GM12878 (cell line): ENCODE data around the gene TMEM168. TPM values are rescaled to one million over a fixed set of nuclear protein-coding genes. Genes with fewer than 3 reads are reported as not detected.
A peak's percentile ranks its signal among the peaks of the same experiment; 100 is the strongest.

ENCODE experiments used
- ATAC-seq: fragments of 200-7000 bp; cut with Tn5 transposase; 3 replicates; pipeline ENCODE4 v1.9.1; 2020; ENCODE audit warnings: mild to moderate bottlenecking, moderate library complexity
- BruUV-seq: library from RNA; stranded (reverse); fragments of 400-500 nt; replicated peaks from 2 replicates; lab custom pipeline; 2021; lab: Mats Ljungman, UMichigan
- CTCF ChIA-PET: fragments of 300-600 bp; sonication (Branson Sonifier 250); formaldehyde crosslinking; extraction: SDS; loops from one replicate; lab custom pipeline; 2021; ENCODE audit warnings: inconsistent platforms; lab: Yijun Ruan, JAX
- POLR2A ChIA-PET: fragments of 350-600 bp; formaldehyde crosslinking; extraction: SDS; loops from one replicate; lab custom pipeline; 2021; ENCODE audit warnings: inconsistent platforms; lab: Charles Lee
- RAD21 ChIA-PET: fragments of 300-600 bp; sonication (Branson Sonifier 250); formaldehyde crosslinking; loops from one replicate; lab custom pipeline; 2023; ENCODE audit warnings: antibody characterized with exemption; ENCODE audit not compliant: unreplicated experiment; lab: Charles Lee
- SMC1A ChIA-PET: fragments of 300-600 bp; sonication (Branson Sonifier 250); formaldehyde crosslinking; loops from one replicate; lab custom pipeline; 2023; ENCODE audit not compliant: unreplicated experiment, uncharacterized antibody; lab: Charles Lee
- DNase-seq: peaks from one replicate; pipeline ENCODE4 v3.0.0-alpha.2; 2011; ENCODE audit warnings: low read depth, low spot score
- FAIRE-seq: peaks from 3 replicates; lab custom pipeline; 2011; peaks lifted over from hg19 to GRCh38; lab: Jason Lieb, UNC
- H2AFZ ChIP-seq: 2 replicates; pipeline ENCODE4 v1.6.0; 2011; ENCODE audit warnings: low read depth, low read length, control low read depth; ENCODE audit not compliant: control insufficient read depth
- H3K27ac ChIP-seq: 2 replicates; pipeline ENCODE4 v1.5.1; 2011; ENCODE audit warnings: control low read depth; ENCODE audit not compliant: control insufficient read depth, insufficient read depth
- H3K27me3 ChIP-seq, 2 experiments: replicated peaks in 1 of 2; 2 replicates each; pipeline versions ENCODE4 v1.6.0 to v1.6.1; 2011; ENCODE audit warnings: low read length in 1 of 2; ENCODE audit not compliant: control insufficient read depth in 2 of 2, insufficient read depth in 2 of 2
- H3K36me3 ChIP-seq, 2 experiments: 2 replicates each; pipeline ENCODE4 v1.5.1; 2011; ENCODE audit warnings: low read length in 1 of 2; ENCODE audit not compliant: control insufficient read depth in 2 of 2, insufficient read depth in 2 of 2
- H3K4me1 ChIP-seq: 2 replicates; pipeline ENCODE4 v1.6.1; 2011; ENCODE audit warnings: mild to moderate bottlenecking, low read length, moderate library complexity, mixed read lengths; ENCODE audit not compliant: control insufficient read depth, insufficient read depth
- H3K4me2 ChIP-seq: 2 replicates; pipeline ENCODE4 v1.6.0; 2011; ENCODE audit warnings: control low read depth; ENCODE audit not compliant: control insufficient read depth, insufficient read depth
- H3K4me3 ChIP-seq: fragments of 200-600 bp; sonication (generic); 2 replicates; pipeline ENCODE4 v1.5.1; 2016
- H3K79me2 ChIP-seq: 2 replicates; pipeline ENCODE4 v1.6.0; 2011; ENCODE audit warnings: low read length; ENCODE audit not compliant: control insufficient read depth, insufficient read depth
- H3K9ac ChIP-seq: 2 replicates; pipeline ENCODE4 v1.8.0; 2011; ENCODE audit warnings: low read length, control low read depth, mixed read lengths; ENCODE audit not compliant: control insufficient read depth, insufficient read depth
- H3K9me3 ChIP-seq: replicated peaks from 3 replicates; pipeline ENCODE4 v1.5.1; 2011; ENCODE audit warnings: mild to moderate bottlenecking, low read length; ENCODE audit not compliant: control insufficient read depth, insufficient read depth
- H4K20me1 ChIP-seq: 2 replicates; pipeline ENCODE4 v1.6.0; 2011; ENCODE audit not compliant: control insufficient read depth, insufficient read depth
- ATF7 ChIP-seq: fragments of 450-650 bp; IDR thresholded peaks from 2 replicates; pipeline ENCODE4 v1.6.1; 2016; ENCODE audit warnings: low read depth, mild to moderate bottlenecking
- BHLHE40 ChIP-seq, 2 experiments: fragments of 450-650 bp in 1 of 2; IDR thresholded peaks; 2 replicates each; pipeline ENCODE4 v1.6.1; 2011 to 2017; ENCODE audit warnings: low read depth in 2 of 2, borderline replicate concordance in 1 of 2, improper control_type of control experiment in 1 of 2, low read length in 1 of 2, mild to moderate bottlenecking in 1 of 2
- E2F8 ChIP-seq: fragments of 450-650 bp; IDR thresholded peaks from 2 replicates; pipeline ENCODE4 v1.6.1; 2018; ENCODE audit warnings: mild to moderate bottlenecking, low read depth, moderate library complexity; ENCODE audit not compliant: partially characterized antibody
- E4F1 ChIP-seq: fragments of 450-650 bp; IDR thresholded peaks from 2 replicates; pipeline ENCODE4 v1.6.1; 2018; ENCODE audit warnings: borderline replicate concordance, mild to moderate bottlenecking; ENCODE audit not compliant: partially characterized antibody
- EED ChIP-seq: sonication (generic); IDR thresholded peaks from 2 replicates; pipeline ENCODE4 v1.6.1; 2016; ENCODE audit warnings: antibody characterized with exemption, low read depth
- FOXK2 ChIP-seq: fragments of 450-650 bp; IDR thresholded peaks from 2 replicates; pipeline ENCODE4 v1.6.1; 2017; ENCODE audit warnings: mild to moderate bottlenecking, moderate library complexity
- JUND ChIP-seq: IDR thresholded peaks from 2 replicates; pipeline ENCODE4 v1.6.1; 2012; ENCODE audit warnings: low read depth, mild to moderate bottlenecking, low read length, improper control_type of control experiment, moderate library complexity
- MEF2B ChIP-seq: fragments of 450-650 bp; IDR thresholded peaks from 2 replicates; pipeline ENCODE4 v1.6.1; 2018; ENCODE audit warnings: mild to moderate bottlenecking, moderate library complexity; ENCODE audit not compliant: partially characterized antibody, poor library complexity, severe bottlenecking
- NR2C2 ChIP-seq: IDR thresholded peaks from 2 replicates; pipeline ENCODE4 v1.6.1; 2011; ENCODE audit warnings: borderline replicate concordance, low read depth; ENCODE audit not compliant: control insufficient read depth, insufficient read length
- PAX8 ChIP-seq: fragments of 450-650 bp; IDR thresholded peaks from 2 replicates; pipeline ENCODE4 v1.6.1; 2017; ENCODE audit warnings: mild to moderate bottlenecking, moderate library complexity
- SPI1 ChIP-seq: IDR thresholded peaks from 2 replicates; pipeline ENCODE4 v1.6.1; 2011; ENCODE audit warnings: low read depth, mild to moderate bottlenecking, low read length, moderate library complexity, borderline replicate concordance; ENCODE audit not compliant: insufficient read depth
- ZNF622 ChIP-seq: fragments of 450-650 bp; IDR thresholded peaks from 2 replicates; pipeline ENCODE4 v1.6.1; 2017; ENCODE audit warnings: mild to moderate bottlenecking, inconsistent platforms
- in situ Hi-C: fragments of 300-500 bp; cut with MboI; formaldehyde crosslinking; loops from 9 replicates; pipeline ENCODE4 v1.14.3; 2018; ENCODE audit warnings: mixed read lengths
- intact Hi-C: fragments of 100-400 bp; cut with micrococcal nuclease; formaldehyde crosslinking; loops from one replicate; pipeline ENCODE4 v1.14.2; 2022; ENCODE audit not compliant: unreplicated experiment
- polyA plus RNA-seq, 11 experiments: library from polyadenylated mRNA; depleted of rRNA in 4 of 11; unstranded in 6 of 11; stranded (reverse) in 5 of 11; fragments of >200 nt; fragmentation: Nextera tagmentation in 4 of 11; fragmentation: Illumina TruSeq in 1 of 11; extraction: Ambion mirVana in 4 of 11; extraction: Trizol in 1 of 11; gene quantifications; 1 replicate in 1 of 11; 2 replicates in 10 of 11; pipeline versions ENCODE4 v1.2.1 to v1.2.3, GENCODE V29; 2011 to 2016; ENCODE audit warnings: inconsistent platforms in 2 of 11, missing spikeins in 2 of 11, low read depth in 1 of 11
- total RNA-seq, 4 experiments: library from RNA; depleted of rRNA in 3 of 4; stranded (reverse); fragments of >200 nt in 3 of 4; fragmentation: Illumina TruSeq in 1 of 4; extraction: Trizol in 1 of 4; gene quantifications; 2 replicates each; pipeline versions ENCODE4 v1.2.1 to v1.2.3, GENCODE V29; 2013 to 2021
- TF ChIP-seq, protein P1 (sequence below): IDR thresholded peaks from 2 replicates; pipeline ENCODE4 v1.6.1; 2012; ENCODE audit warnings: improper control_type of control experiment, low read depth, low read length; ENCODE audit not compliant: insufficient replicate concordance

The TMEM168 gene
- total and polyA plus RNA-seq, 10 of the 15 experiments (the other 5 are each of a cell fraction or from before 2014, with no cell fraction given): 9.1 to 44.2 (median 19.8) TPM

DNA sequence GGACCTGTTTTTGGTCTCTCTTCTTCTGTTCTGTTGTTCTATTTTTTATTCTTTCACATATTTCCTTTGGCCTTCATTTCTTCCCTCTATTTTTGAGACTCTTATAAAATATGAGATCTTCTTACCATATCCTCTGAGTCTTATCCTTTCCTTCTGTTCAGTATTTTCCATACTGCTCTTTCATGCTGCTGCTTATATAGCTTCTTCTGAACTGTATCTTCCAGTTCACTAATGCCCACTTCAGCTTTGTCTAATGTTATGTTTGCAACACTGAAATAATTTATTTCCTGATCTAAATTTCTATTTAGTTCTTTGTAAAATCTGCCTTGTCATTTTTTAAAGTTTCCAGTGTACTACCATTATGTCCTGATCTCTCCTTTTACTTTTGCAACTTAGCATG lies 12.8 kb downstream of the TMEM168 start:
- no peaks in the 10 kb centered on the region for H3K27me3 ChIP-seq
- TF ChIP-seq E4F1 (no peak), ZNF622 (no peak), ATF7 (no peak), SPI1 (no peak), PAX8 (no peak), FOXK2 (no peak), NR2C2 (no peak), JUND (no peak), EED (no peak), BHLHE40 (IDR thresholded peaks at IDR 0.05; ENCODE audit: borderline replicate concordance in 1 of 2, low read depth in 2 of 2, low read length in 1 of 2) (no peak), E2F8 (no peak), MEF2B (no peak)
- TF ChIP-seq, protein P1, sequence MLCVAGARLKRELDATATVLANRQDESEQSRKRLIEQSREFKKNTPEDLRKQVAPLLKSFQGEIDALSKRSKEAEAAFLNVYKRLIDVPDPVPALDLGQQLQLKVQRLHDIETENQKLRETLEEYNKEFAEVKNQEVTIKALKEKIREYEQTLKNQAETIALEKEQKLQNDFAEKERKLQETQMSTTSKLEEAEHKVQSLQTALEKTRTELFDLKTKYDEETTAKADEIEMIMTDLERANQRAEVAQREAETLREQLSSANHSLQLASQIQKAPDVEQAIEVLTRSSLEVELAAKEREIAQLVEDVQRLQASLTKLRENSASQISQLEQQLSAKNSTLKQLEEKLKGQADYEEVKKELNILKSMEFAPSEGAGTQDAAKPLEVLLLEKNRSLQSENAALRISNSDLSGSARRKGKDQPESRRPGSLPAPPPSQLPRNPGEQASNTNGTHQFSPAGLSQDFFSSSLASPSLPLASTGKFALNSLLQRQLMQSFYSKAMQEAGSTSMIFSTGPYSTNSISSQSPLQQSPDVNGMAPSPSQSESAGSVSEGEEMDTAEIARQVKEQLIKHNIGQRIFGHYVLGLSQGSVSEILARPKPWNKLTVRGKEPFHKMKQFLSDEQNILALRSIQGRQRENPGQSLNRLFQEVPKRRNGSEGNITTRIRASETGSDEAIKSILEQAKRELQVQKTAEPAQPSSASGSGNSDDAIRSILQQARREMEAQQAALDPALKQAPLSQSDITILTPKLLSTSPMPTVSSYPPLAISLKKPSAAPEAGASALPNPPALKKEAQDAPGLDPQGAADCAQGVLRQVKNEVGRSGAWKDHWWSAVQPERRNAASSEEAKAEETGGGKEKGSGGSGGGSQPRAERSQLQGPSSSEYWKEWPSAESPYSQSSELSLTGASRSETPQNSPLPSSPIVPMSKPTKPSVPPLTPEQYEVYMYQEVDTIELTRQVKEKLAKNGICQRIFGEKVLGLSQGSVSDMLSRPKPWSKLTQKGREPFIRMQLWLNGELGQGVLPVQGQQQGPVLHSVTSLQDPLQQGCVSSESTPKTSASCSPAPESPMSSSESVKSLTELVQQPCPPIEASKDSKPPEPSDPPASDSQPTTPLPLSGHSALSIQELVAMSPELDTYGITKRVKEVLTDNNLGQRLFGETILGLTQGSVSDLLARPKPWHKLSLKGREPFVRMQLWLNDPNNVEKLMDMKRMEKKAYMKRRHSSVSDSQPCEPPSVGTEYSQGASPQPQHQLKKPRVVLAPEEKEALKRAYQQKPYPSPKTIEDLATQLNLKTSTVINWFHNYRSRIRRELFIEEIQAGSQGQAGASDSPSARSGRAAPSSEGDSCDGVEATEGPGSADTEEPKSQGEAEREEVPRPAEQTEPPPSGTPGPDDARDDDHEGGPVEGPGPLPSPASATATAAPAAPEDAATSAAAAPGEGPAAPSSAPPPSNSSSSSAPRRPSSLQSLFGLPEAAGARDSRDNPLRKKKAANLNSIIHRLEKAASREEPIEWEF: no peak

More for the DNA sequence above, 12.8 kb downstream of the TMEM168 start:
- Histone ChIP-seq H3K9me3 (no peaks in the 10 kb centered on the region; the same call in 1 of the 3 replicates), H3K36me3 (peaks cover 0 to 9% of the 10 kb centered on the region in 2 experiments; a peak in 3 of 4 replicates), H3K79me2 (peaks cover 7% of the 10 kb centered on the region), H3K4me2 (no peak overlapping the region), H3K4me3 (no peak overlapping the region), H4K20me1 (no peaks in the 10 kb centered on the region), H2AFZ (no peak overlapping the region), H3K27ac (no peak overlapping the region), H3K4me1 (no peaks in the 10 kb centered on the region), H3K9ac (no peak overlapping the region)
- ChIA-PET CTCF (no interaction called here), RAD21 (no interaction called here), POLR2A (no interaction called here), SMC1A (no interaction called here)
- ATAC-seq: no peak
- intact Hi-C loops (no loop called here), in situ Hi-C loops (no loop called here)
- BruUV-seq: TSS peak; percentile 45
- no peak for FAIRE-seq
- DNase-seq: no peak
